Gastroesophageal sphincter (tissue), 4 donors: ENCODE results near the gene LCN9. TPM values are rescaled to one million over a fixed set of nuclear protein-coding genes. Genes with fewer than 3 reads are reported as not detected.
"Not testable (repeated sequence)": the region's sequence is repeated elsewhere in the genome, so short reads cannot be mapped to it uniquely, and the experiment has no call there.

ENCODE experiments used
- ATAC-seq: fragments of 150-250 bp; one replicate; pipeline ENCODE4 v1.9.1; 2016; ENCODE audit warnings: mild to moderate bottlenecking, moderate library complexity
- H3K27ac ChIP-seq, 4 donors: fragments of 200-600 bp; sonication (generic) in 3 of 4; 1 replicate in 3 of 4; 2 replicates in 1 of 4; pipeline ENCODE4 v1.5.1; 2016 to 2019
- H3K27me3 ChIP-seq: fragments of 200-600 bp; sonication (generic); one replicate; pipeline ENCODE4 v1.5.1; 2019
- H3K36me3 ChIP-seq, 2 donors: fragments of 200-600 bp; sonication (generic); one replicate each; pipeline ENCODE4 v1.5.1; 2019; ENCODE audit warnings: control low read depth in 1 of 2
- H3K4me1 ChIP-seq, 3 donors: fragments of 200-600 bp; sonication (generic); 1 replicate in 2 of 3; 2 replicates in 1 of 3; pipeline ENCODE4 v1.5.1; 2016 to 2019; ENCODE audit warnings: control low read depth in 2 of 3
- H3K4me3 ChIP-seq, 2 donors: fragments of 200-600 bp; sonication (generic); one replicate each; pipeline ENCODE4 v1.5.1; 2019; ENCODE audit warnings: mild to moderate bottlenecking in 1 of 2, moderate library complexity in 1 of 2
- H3K9me3 ChIP-seq, 3 donors: fragments of 200-600 bp; sonication (generic); one replicate each; pipeline ENCODE4 v1.5.1; 2017 to 2019; ENCODE audit warnings: control low read depth in 2 of 3
- EP300 ChIP-seq: sonication (generic); formaldehyde crosslinking; IDR thresholded peaks from one replicate; pipeline ENCODE4 v1.6.1; 2017; ENCODE audit warnings: antibody characterized with exemption, mild to moderate bottlenecking
- POLR2A ChIP-seq, 2 donors: fragments of 450-650 bp; IDR thresholded peaks; one replicate each; pipeline ENCODE4 v1.6.1; 2017; ENCODE audit warnings: antibody characterized with exemption in 2 of 2, mild to moderate bottlenecking in 2 of 2, moderate library complexity in 1 of 2
- POLR2AphosphoS5 ChIP-seq: sonication (generic); formaldehyde crosslinking; IDR thresholded peaks from one replicate; pipeline ENCODE4 v1.6.1; 2017; ENCODE audit warnings: antibody characterized with exemption
- WGBS, 2 donors: methylation state at CpG; one replicate each; pipeline ENCODE4 v1.1.5; 2018; ENCODE audit warnings: low coverage in 1 of 2; 5-methylcytosine and 5-hydroxymethylcytosine counted together
- total RNA-seq, 4 donors: library from RNA; depleted of rRNA; stranded (reverse); fragments of >200 nt; gene quantifications; one replicate each; pipeline ENCODE4 v1.1.0, GENCODE V29; 2016
- TF ChIP-seq, protein P1 (sequence below), 4 experiments: fragments of 200-600 bp in 2 of 4; fragments of 450-650 bp in 2 of 4; sonication (generic) in 1 of 4; IDR thresholded peaks; one replicate each; pipeline ENCODE4 v1.5.1; 2017 to 2019; ENCODE audit warnings: antibody characterized with exemption in 4 of 4, mild to moderate bottlenecking in 2 of 4, moderate library complexity in 2 of 4

The LCN9 gene
- total RNA-seq, 4 donors from 2014 or later = not detected

GRCh38 chr9:135664801-135665794 is 2.0 kb downstream of the LCN9 start:
- H3K4me3 ChIP-seq = no peak overlapping the region
- WGBS, 2 donors = 73 to 80% methylated on average over 6 to 10 of the region's 32 CpGs
- H3K4me1 ChIP-seq = no peaks in the 10 kb centered on the region
- TF ChIP-seq, protein P1, sequence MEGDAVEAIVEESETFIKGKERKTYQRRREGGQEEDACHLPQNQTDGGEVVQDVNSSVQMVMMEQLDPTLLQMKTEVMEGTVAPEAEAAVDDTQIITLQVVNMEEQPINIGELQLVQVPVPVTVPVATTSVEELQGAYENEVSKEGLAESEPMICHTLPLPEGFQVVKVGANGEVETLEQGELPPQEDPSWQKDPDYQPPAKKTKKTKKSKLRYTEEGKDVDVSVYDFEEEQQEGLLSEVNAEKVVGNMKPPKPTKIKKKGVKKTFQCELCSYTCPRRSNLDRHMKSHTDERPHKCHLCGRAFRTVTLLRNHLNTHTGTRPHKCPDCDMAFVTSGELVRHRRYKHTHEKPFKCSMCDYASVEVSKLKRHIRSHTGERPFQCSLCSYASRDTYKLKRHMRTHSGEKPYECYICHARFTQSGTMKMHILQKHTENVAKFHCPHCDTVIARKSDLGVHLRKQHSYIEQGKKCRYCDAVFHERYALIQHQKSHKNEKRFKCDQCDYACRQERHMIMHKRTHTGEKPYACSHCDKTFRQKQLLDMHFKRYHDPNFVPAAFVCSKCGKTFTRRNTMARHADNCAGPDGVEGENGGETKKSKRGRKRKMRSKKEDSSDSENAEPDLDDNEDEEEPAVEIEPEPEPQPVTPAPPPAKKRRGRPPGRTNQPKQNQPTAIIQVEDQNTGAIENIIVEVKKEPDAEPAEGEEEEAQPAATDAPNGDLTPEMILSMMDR (IDR thresholded peaks at IDR 0.05) = no peak
- TF ChIP-seq POLR2AphosphoS5 (no peak), POLR2A (IDR thresholded peaks at IDR 0.05) (no peak), EP300 (no peak)
- H3K27me3 ChIP-seq = peaks cover 70% of the 10 kb centered on the region
- no peaks in the 10 kb centered on the region for H3K36me3 ChIP-seq
- H3K27ac ChIP-seq = no peak overlapping the region
- H3K9me3 ChIP-seq = no peaks in the 10 kb centered on the region
- no peak for ATAC-seq

DNA sequence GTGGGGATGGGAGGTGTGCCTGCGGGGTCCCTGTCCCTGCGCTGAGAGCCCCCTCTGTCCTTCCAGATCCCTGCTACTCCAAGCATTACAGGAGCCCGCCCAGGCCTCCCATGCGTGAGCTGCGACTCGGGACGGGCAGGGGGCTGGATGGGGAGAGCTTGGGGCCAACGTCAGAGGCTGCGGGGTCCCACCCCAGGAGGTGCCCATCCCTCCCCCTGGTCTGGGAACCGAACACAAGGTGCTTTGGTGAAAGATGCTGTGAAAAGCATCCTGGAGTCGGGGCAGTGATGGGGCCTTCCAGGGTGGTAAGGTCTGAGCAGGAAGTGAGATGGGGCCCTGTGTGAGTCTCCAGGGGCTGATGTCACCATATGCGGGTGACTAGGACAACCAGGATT is 2.7 kb downstream of the LCN9 start:
- WGBS, 2 donors = 80 to 87% methylated on average over 4 to 7 of the region's 12 CpGs
- Histone ChIP-seq H3K4me3 (no peak overlapping the region), H3K27ac (no peak overlapping the region), H3K36me3 (no peaks in the 10 kb centered on the region), H3K9me3 (no peaks in the 10 kb centered on the region), H3K27me3 (peaks cover 74% of the 10 kb centered on the region), H3K4me1 (no peaks in the 10 kb centered on the region)
- TF ChIP-seq POLR2A (IDR thresholded peaks at IDR 0.05) = no peak
- TF ChIP-seq POLR2AphosphoS5 = no peak
- no peak for TF ChIP-seq EP300
- TF ChIP-seq, protein P1 (IDR thresholded peaks at IDR 0.05) = no peak
- no peak for ATAC-seq

GRCh38 chr9:135666534-135667462 is 3.7 kb downstream of the LCN9 start:
- H3K9me3 ChIP-seq = no peaks in the 10 kb centered on the region
- H3K36me3 ChIP-seq = no peaks in the 10 kb centered on the region
- H3K27me3 ChIP-seq = peaks cover 79% of the 10 kb centered on the region
- ATAC-seq = no peak
- H3K27ac ChIP-seq = no peak overlapping the region
- TF ChIP-seq POLR2AphosphoS5 = no peak
- TF ChIP-seq EP300 = no peak
- TF ChIP-seq, protein P1 (IDR thresholded peaks at IDR 0.05) = no peak
- TF ChIP-seq POLR2A (IDR thresholded peaks at IDR 0.05) = no peak
- H3K4me1 ChIP-seq = no peaks in the 10 kb centered on the region
- WGBS, 2 donors = 47 to 48% methylated on average over 8 to 11 of the region's 29 CpGs
- H3K4me3 ChIP-seq = no peak overlapping the region

- Histone ChIP-seq H3K9me3 (no peaks in the 10 kb centered on the region), H3K4me3 (no peak overlapping the region), H3K4me1 (no peaks in the 10 kb centered on the region), H3K36me3 (no peaks in the 10 kb centered on the region), H3K27ac (no peak overlapping the region), H3K27me3 (peaks cover 87% of the 10 kb centered on the region)
- no CpG with 5 or more reads among the region's 9 CpGs for WGBS, 2 donors
- no peak for ATAC-seq
- TF ChIP-seq, protein P1 (IDR thresholded peaks at IDR 0.05) = no peak
- no peak for TF ChIP-seq POLR2AphosphoS5
- TF ChIP-seq POLR2A (IDR thresholded peaks at IDR 0.05) = no peak
- no peak for TF ChIP-seq EP300
Observed at GRCh38 chr9:135667463-135668001, 4.4 kb downstream of the LCN9 start.

DNA sequence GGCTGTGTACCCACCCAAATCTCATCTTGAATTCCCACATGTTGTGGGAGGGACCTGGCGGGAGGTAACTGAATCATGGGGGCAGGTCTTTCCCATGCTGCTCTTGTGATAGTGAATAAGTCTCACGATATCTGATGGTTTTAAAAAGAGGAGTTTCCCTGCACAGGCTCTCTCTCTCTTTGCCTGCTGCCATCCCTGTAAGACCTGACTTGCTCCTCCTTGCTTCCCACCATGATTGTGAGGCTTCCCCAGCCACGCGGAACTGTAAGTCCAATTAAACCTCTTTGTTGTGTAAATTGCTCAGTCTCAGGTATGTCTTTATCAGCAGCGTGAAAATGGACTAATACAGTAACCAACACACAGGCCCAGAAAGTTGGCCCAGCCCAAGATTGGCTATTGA is 5.9 kb downstream of the LCN9 start:
- not testable (repeated sequence) for ATAC-seq, H3K27ac ChIP-seq
- 80% methylated on average over 1 of the region's 5 CpGs; no CpG with 5 or more reads in 1 of the 2 donors for WGBS, 2 donors

More for the DNA sequence above, 5.9 kb downstream of the LCN9 start:
- not testable (repeated sequence) for H3K36me3 ChIP-seq, H3K4me1 ChIP-seq, H3K9me3 ChIP-seq, H3K4me3 ChIP-seq
- H3K27me3 ChIP-seq = peaks cover 79% of the 10 kb centered on the region
